Effector memory CD8-positive, alpha-beta T cell (primary cell): Measurements from ENCODE around the gene CROCC2.

Experiments
- ATAC-seq: fragments of 150-1000 bp; cut with Tn5 transposase; replicated peaks from 2 replicates; pipeline ENCODE4 v1.10.0; 2021; ENCODE audit warnings: mild to moderate bottlenecking, moderate library complexity
- DNase-seq, 3 experiments: peaks; one replicate each; pipeline ENCODE4 v3.0.0; 2021
- H3K27ac Mint-ChIP-seq, 2 donors: one replicate each; pipeline ENCODE4 v1.8.0; 2022; ENCODE audit warnings: mild to moderate bottlenecking in 2 of 2, mixed read lengths in 2 of 2, moderate library complexity in 2 of 2
- H3K27me3 Mint-ChIP-seq, 2 donors: one replicate each; pipeline ENCODE4 v1.8.0; 2022; ENCODE audit warnings: mixed read lengths in 2 of 2
- H3K36me3 Mint-ChIP-seq: one replicate; pipeline ENCODE4 v1.8.0; 2022; ENCODE audit warnings: mild to moderate bottlenecking, moderate library complexity, mixed read lengths; ENCODE audit not compliant: insufficient read depth
- H3K4me1 Mint-ChIP-seq, 2 donors: one replicate each; pipeline ENCODE4 v1.8.0; 2022; ENCODE audit warnings: low read depth in 2 of 2, mixed read lengths in 2 of 2
- H3K4me3 Mint-ChIP-seq, 2 donors: one replicate each; pipeline ENCODE4 v1.8.0; 2022; ENCODE audit warnings: mild to moderate bottlenecking in 2 of 2, mixed read lengths in 2 of 2, moderate library complexity in 2 of 2
- H3K9me3 Mint-ChIP-seq, 2 donors: one replicate each; pipeline ENCODE4 v1.8.0; 2022; ENCODE audit warnings: mixed read lengths in 2 of 2

Gene CROCC2

GRCh38 chr2:240964704-240965295 lies 58.7 kb downstream of the CROCC2 start:
- H3K27me3 Mint-ChIP-seq: no peaks in the 10 kb centered on the region
- ATAC-seq (no peak), DNase-seq (no peak)
- H3K4me3 Mint-ChIP-seq: no peak overlapping the region
- H3K4me1 Mint-ChIP-seq: no peaks in the 10 kb centered on the region
- H3K27ac Mint-ChIP-seq: no peak overlapping the region
- no peaks in the 10 kb centered on the region for H3K36me3 Mint-ChIP-seq
- no peaks in the 10 kb centered on the region for H3K9me3 Mint-ChIP-seq

- Mint-ChIP-seq H3K4me3 (no peak overlapping the region), H3K36me3 (no peaks in the 10 kb centered on the region), H3K27me3 (no peaks in the 10 kb centered on the region), H3K9me3 (no peaks in the 10 kb centered on the region), H3K27ac (no peak overlapping the region), H3K4me1 (no peaks in the 10 kb centered on the region)
- no peak for ATAC-seq
- DNase-seq: no peak
Measured at GRCh38 chr2:240965296-240965904, 59.3 kb downstream of the CROCC2 start.

- H3K4me1 Mint-ChIP-seq: no peaks in the 10 kb centered on the region
- no peak overlapping the region for H3K27ac Mint-ChIP-seq
- no peak overlapping the region for H3K4me3 Mint-ChIP-seq
- ATAC-seq: no peak
- peaks cover under 1 to 3% of the 10 kb centered on the region in 2 donors for H3K27me3 Mint-ChIP-seq
- no peaks in the 10 kb centered on the region for H3K36me3 Mint-ChIP-seq
- no peaks in the 10 kb centered on the region for H3K9me3 Mint-ChIP-seq
- no peak for DNase-seq
Measured at GRCh38 chr2:240965905-240966456, 59.8 kb downstream of the CROCC2 start.

DNA sequence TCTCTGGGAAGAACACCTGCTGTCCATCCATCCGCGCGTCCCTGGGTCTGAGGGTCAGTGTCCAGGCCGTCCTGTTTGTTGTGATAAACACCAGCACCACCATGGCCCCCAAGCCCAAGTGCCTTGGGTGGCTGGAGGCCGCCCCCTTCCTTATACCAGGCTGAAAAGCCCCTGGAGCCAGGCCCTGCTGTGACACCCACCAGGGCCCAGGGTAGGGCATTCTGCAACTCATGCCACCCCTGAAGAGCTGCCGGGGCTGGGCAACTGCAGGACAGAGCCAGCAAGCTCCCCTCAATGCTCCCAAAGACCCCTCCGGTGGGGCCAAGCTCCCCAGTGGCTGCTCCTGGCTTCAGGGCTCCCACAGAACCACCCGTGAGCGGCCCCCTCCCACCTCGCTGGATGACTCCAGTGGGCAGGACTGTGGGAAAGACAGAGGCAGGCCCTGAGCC lies 60.3 kb downstream of the CROCC2 start:
- no peaks in the 10 kb centered on the region for H3K9me3 Mint-ChIP-seq
- peaks cover 5 to 8% of the 10 kb centered on the region in 2 donors for H3K27me3 Mint-ChIP-seq
- no peak overlapping the region for H3K4me3 Mint-ChIP-seq
- no peaks in the 10 kb centered on the region for H3K36me3 Mint-ChIP-seq
- DNase-seq (no peak), ATAC-seq (no peak)
- no peaks in the 10 kb centered on the region for H3K4me1 Mint-ChIP-seq
- no peak overlapping the region for H3K27ac Mint-ChIP-seq

DNA sequence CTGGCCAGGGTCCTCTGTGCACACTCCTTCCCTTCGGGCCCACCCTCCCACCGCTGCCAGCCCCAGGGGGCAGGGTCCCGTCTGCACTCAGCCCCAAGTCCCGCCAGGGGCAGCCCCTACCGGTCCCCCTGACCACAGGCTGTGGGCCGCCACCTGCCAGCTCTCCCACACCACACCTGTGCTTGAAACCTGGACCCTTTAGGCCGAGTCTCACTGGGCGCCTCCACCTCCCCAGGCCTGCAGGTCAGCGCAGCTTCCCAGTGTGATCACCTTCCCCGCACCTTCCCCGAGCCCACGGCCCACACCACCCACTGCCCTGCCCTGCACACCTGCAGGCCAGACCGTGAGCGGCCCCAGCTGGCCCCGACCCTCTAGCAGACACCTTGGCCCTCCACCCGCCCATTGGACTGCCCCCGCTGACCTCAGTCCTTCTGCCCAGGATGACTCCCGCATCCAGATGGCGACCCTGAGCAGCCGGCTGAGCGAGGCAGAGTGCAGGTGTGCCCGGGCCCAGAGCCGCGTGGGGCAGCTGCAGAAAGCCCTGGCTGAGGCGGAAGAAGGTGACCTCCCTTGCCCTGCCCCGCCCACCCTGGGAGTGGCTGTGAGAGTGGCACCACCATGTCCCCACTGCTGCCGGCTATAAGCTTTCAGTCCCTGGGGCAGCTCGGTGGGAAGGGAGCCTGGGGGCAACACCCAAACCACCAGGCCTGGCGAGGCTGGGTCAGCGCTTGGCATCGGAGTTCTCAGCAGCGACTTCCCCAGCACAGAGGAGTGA lies 61.0 kb downstream of the CROCC2 start:
- ATAC-seq: no peak
- no peak for DNase-seq
- Mint-ChIP-seq H3K4me3 (no peak overlapping the region), H3K36me3 (no peaks in the 10 kb centered on the region), H3K27me3 (peaks cover 11 to 14% of the 10 kb centered on the region in 2 donors), H3K9me3 (no peaks in the 10 kb centered on the region), H3K4me1 (no peaks in the 10 kb centered on the region), H3K27ac (no peak overlapping the region)

GRCh38 chr2:240967681-240968621 lies 61.8 kb downstream of the CROCC2 start:
- Mint-ChIP-seq H3K36me3 (no peaks in the 10 kb centered on the region), H3K9me3 (no peaks in the 10 kb centered on the region), H3K27me3 (peaks cover 11 to 22% of the 10 kb centered on the region in 2 donors), H3K4me1 (no peaks in the 10 kb centered on the region), H3K4me3 (no peak overlapping the region), H3K27ac (no peak overlapping the region)
- ATAC-seq: no peak
- DNase-seq: no peak

DNA sequence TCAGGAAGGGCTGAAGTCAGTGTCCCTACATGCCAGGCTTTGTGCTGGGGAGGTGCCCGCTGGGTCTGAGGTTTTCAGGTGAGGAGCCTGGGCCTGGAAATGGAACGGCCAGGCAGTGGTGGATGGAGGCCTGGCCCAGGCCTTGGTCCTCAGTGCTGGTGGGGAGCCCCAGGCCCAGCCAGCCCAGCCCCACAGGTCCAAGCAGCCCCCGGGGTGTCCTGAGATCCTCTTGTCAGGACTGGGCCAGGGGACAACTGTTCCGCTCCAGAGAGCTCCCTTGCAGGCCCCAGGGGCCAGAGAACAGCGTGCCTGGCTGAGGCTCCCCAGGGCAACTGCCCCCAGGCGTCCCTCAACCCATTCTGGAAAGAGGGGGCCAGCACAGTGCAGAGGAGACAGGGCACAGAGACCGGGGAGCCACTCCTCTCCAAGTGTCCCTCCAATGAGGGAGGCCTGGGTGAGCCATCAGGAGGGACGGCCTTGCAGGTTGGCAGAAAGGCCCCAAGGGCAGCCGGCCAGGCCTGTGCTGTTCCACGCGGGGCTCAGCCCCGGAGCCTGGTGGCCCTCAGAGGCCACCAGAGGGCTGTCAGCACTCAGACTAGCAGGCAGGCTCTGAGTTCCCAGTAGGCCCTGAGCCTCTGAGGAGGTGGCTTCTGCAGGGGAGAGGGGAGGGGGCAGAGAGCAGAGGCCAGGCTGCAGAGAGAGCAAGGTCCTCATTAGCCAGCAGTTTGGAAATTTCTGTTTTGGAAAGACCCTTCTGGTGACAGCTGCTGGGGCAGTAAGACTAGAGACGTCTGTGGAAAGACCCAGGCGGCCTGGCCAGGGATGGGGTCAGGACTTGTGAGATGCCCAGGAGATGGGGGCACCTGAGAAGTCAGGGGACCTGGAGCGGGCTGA lies 62.8 kb downstream of the CROCC2 start:
- ATAC-seq (no peak), DNase-seq (no peak)
- H3K27me3 Mint-ChIP-seq: peaks cover 11 to 28% of the 10 kb centered on the region in 2 donors
- H3K36me3 Mint-ChIP-seq: no peaks in the 10 kb centered on the region
- H3K4me1 Mint-ChIP-seq: no peaks in the 10 kb centered on the region
- H3K27ac Mint-ChIP-seq: no peak overlapping the region
- H3K4me3 Mint-ChIP-seq: no peak overlapping the region
- H3K9me3 Mint-ChIP-seq: no peaks in the 10 kb centered on the region

GRCh38 chr2:240970104-240970503 lies 64.0 kb downstream of the CROCC2 start:
- Mint-ChIP-seq H3K27ac (no peak overlapping the region), H3K4me3 (no peak overlapping the region), H3K9me3 (no peaks in the 10 kb centered on the region), H3K36me3 (no peaks in the 10 kb centered on the region), H3K4me1 (peaks cover 3 to 5% of the 10 kb centered on the region in 2 donors), H3K27me3 (peaks cover 18 to 39% of the 10 kb centered on the region in 2 donors)
- DNase-seq: no peak
- no peak for ATAC-seq

GRCh38 chr2:240970816-240971215 lies 64.7 kb downstream of the CROCC2 start:
- no peak overlapping the region for H3K27ac Mint-ChIP-seq
- no peaks in the 10 kb centered on the region for H3K9me3 Mint-ChIP-seq
- peaks cover 22 to 43% of the 10 kb centered on the region in 2 donors for H3K27me3 Mint-ChIP-seq
- ATAC-seq: no peak
- H3K4me3 Mint-ChIP-seq: no peak overlapping the region
- no peaks in the 10 kb centered on the region for H3K36me3 Mint-ChIP-seq
- H3K4me1 Mint-ChIP-seq: peaks cover 3 to 5% of the 10 kb centered on the region in 2 donors
- DNase-seq: no peak

GRCh38 chr2:240972201-240972600 lies 66.1 kb downstream of the CROCC2 start:
- Mint-ChIP-seq H3K27me3 (peaks cover 22 to 43% of the 10 kb centered on the region in 2 donors), H3K4me3 (no peak overlapping the region)

GRCh38 chr2:240972636-240973521 lies 66.7 kb downstream of the CROCC2 start:
- DNase-seq (no peak), ATAC-seq (no peak)
- Mint-ChIP-seq H3K4me3 (no peak overlapping the region), H3K27ac (peak overlapping the region in 1 of 2 donors; percentile 29), H3K36me3 (no peaks in the 10 kb centered on the region), H3K27me3 (peaks cover 22 to 43% of the 10 kb centered on the region in 2 donors), H3K4me1 (peaks cover 3 to 5% of the 10 kb centered on the region in 2 donors), H3K9me3 (no peaks in the 10 kb centered on the region)

More at GRCh38 chr2:240972201-240972600, 66.1 kb downstream of the CROCC2 start:
- ATAC-seq (no peak), DNase-seq (no peak)
- Mint-ChIP-seq H3K27ac (peak overlapping the region in 1 of 2 donors; percentile 29), H3K4me1 (peaks cover 3 to 5% of the 10 kb centered on the region in 2 donors), H3K36me3 (no peaks in the 10 kb centered on the region), H3K9me3 (no peaks in the 10 kb centered on the region)
